ENCODE data around the gene TMEM125.

The TMEM125 gene

GRCh38 chr1:43256675-43257570 is 12.9 kb upstream of the TMEM125 start:
- no peaks in the 10 kb centered on the region for H3K9me3 ChIP-seq (ENCODE audit: severe bottlenecking)
- no peaks in the 10 kb centered on the region for H3K36me3 ChIP-seq (ENCODE audit: low read depth)
- no peak for TF ChIP-seq CTCF (IDR thresholded peaks at IDR 0.05; ENCODE audit: poor library complexity, severe bottlenecking)
- H3K4me3 ChIP-seq (ENCODE audit: severe bottlenecking), result no peak overlapping the region
- ATAC-seq (ENCODE audit: low read depth), result no peak
- H3K27me3 ChIP-seq (ENCODE audit: insufficient read depth, poor library complexity, severe bottlenecking), result no peaks in the 10 kb centered on the region
- no peaks in the 10 kb centered on the region for H3K4me1 ChIP-seq (ENCODE audit: insufficient read depth, poor library complexity, severe bottlenecking)
- H3K27ac ChIP-seq (ENCODE audit: poor library complexity, severe bottlenecking), result no peak overlapping the region
- DNase-seq (ENCODE audit: low spot score), result no peak

- no peaks in the 10 kb centered on the region for H3K9me3 ChIP-seq (ENCODE audit: severe bottlenecking)
- H3K4me1 ChIP-seq (ENCODE audit: insufficient read depth, poor library complexity, severe bottlenecking), result no peaks in the 10 kb centered on the region
- TF ChIP-seq CTCF (IDR thresholded peaks at IDR 0.05; ENCODE audit: poor library complexity, severe bottlenecking), result no peak
- ATAC-seq (ENCODE audit: low read depth) (no peak), DNase-seq (ENCODE audit: low spot score) (no peak)
- H3K36me3 ChIP-seq (ENCODE audit: low read depth), result no peaks in the 10 kb centered on the region
- H3K4me3 ChIP-seq (ENCODE audit: severe bottlenecking), result no peak overlapping the region
- no peaks in the 10 kb centered on the region for H3K27me3 ChIP-seq (ENCODE audit: insufficient read depth, poor library complexity, severe bottlenecking)
- no peak overlapping the region for H3K27ac ChIP-seq (ENCODE audit: poor library complexity, severe bottlenecking)
Observed at GRCh38 chr1:43258370-43258769, 11.4 kb upstream of the TMEM125 start.

GRCh38 chr1:43265431-43265830 is 4.4 kb upstream of the TMEM125 start:
- Histone ChIP-seq H3K36me3 (ENCODE audit: low read depth) (no peaks in the 10 kb centered on the region), H3K4me1 (ENCODE audit: insufficient read depth, poor library complexity, severe bottlenecking) (no peaks in the 10 kb centered on the region), H3K27me3 (ENCODE audit: insufficient read depth, poor library complexity, severe bottlenecking) (no peaks in the 10 kb centered on the region), H3K9me3 (ENCODE audit: severe bottlenecking) (peaks cover 2% of the 10 kb centered on the region), H3K27ac (ENCODE audit: poor library complexity, severe bottlenecking) (no peak overlapping the region), H3K4me3 (ENCODE audit: severe bottlenecking) (no peak overlapping the region)
- no peak for ATAC-seq (ENCODE audit: low read depth)
- TF ChIP-seq CTCF (IDR thresholded peaks at IDR 0.05; ENCODE audit: poor library complexity, severe bottlenecking), result no peak
- no peak for DNase-seq (ENCODE audit: low spot score)

DNA sequence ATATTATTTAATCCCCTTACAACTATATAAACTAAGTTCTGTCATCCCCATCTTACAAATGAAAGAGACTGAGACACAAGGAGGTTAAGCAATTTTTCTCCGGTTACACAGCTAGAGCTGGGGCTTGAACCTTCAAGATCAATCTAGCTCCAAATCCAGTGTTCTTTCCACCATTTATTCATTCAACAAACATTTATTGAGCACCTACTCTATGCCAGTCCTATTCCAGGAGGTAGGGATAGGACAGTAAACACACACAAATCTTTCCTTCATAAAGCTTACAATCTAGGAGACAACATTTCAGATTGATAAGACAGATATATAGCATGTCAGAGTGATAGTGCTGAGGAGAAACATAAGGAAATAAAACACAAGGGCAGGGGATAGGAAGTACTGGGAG is 2.9 kb upstream of the TMEM125 start:
- no peaks in the 10 kb centered on the region for H3K27me3 ChIP-seq (ENCODE audit: insufficient read depth, poor library complexity, severe bottlenecking)
- no peak overlapping the region for H3K27ac ChIP-seq (ENCODE audit: poor library complexity, severe bottlenecking)
- TF ChIP-seq CTCF (IDR thresholded peaks at IDR 0.05; ENCODE audit: poor library complexity, severe bottlenecking), result no peak
- no peak overlapping the region for H3K4me3 ChIP-seq (ENCODE audit: severe bottlenecking)
- DNase-seq (ENCODE audit: low spot score) (no peak), ATAC-seq (ENCODE audit: low read depth) (no peak)
- H3K9me3 ChIP-seq (ENCODE audit: severe bottlenecking), result peaks cover 2% of the 10 kb centered on the region
- no peaks in the 10 kb centered on the region for H3K36me3 ChIP-seq (ENCODE audit: low read depth)
- H3K4me1 ChIP-seq (ENCODE audit: insufficient read depth, poor library complexity, severe bottlenecking), result no peaks in the 10 kb centered on the region

DNA sequence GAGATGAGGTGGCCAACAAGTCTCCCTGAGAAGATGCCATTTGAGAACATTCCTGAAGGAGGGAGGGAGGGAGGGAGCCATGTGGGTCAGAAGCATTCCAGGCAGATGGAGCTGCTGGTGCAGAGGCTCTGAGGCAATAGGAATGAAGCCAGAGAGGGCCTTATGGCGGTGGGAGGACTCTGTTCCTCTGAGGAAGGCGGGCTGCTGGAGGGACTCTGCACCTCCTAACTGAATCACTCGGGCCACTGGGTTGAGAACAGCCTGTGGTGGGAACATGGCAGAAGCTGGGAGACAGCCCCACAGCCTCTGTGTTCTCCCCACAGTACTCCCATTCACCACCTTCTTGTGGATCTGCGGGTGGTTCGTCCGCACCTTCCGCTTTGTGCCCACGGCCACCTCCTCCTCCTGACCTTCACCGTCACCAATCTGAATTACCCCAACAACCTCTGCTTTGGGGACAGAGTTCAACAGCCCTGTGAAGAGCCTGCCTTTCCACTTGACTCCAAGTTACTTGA is 2.4 kb upstream of the TMEM125 start:
- H3K36me3 ChIP-seq (ENCODE audit: low read depth), result no peaks in the 10 kb centered on the region
- H3K9me3 ChIP-seq (ENCODE audit: severe bottlenecking), result peaks cover 2% of the 10 kb centered on the region
- TF ChIP-seq CTCF (IDR thresholded peaks at IDR 0.05; ENCODE audit: poor library complexity, severe bottlenecking), result no peak
- H3K4me3 ChIP-seq (ENCODE audit: severe bottlenecking), result no peak overlapping the region
- no peaks in the 10 kb centered on the region for H3K27me3 ChIP-seq (ENCODE audit: insufficient read depth, poor library complexity, severe bottlenecking)
- no peak overlapping the region for H3K27ac ChIP-seq (ENCODE audit: poor library complexity, severe bottlenecking)
- DNase-seq (ENCODE audit: low spot score) (no peak), ATAC-seq (ENCODE audit: low read depth) (no peak)
- H3K4me1 ChIP-seq (ENCODE audit: insufficient read depth, poor library complexity, severe bottlenecking), result no peaks in the 10 kb centered on the region
